IMR-90 (cell line): ENCODE results near the gene SUN1. TPM values are rescaled to one million over a fixed set of nuclear protein-coding genes. Genes with fewer than 3 reads are reported as not detected.
A peak's percentile ranks its signal among the peaks of the same experiment; 100 is the strongest.

Experiments
- ATAC-seq: fragments of 200-7000 bp; cut with Tn5 transposase; 2 replicates; pipeline ENCODE4 v1.9.1; 2020; ENCODE audit warnings: low read depth, mild to moderate bottlenecking, moderate library complexity
- BruUV-seq: library from RNA; stranded (reverse); fragments of 400-500 nt; replicated peaks from 2 replicates; lab custom pipeline; 2021; lab: Mats Ljungman, UMichigan
- CTCF ChIA-PET: fragments of 300-600 bp; formaldehyde crosslinking; extraction: SDS; loops from one replicate; lab custom pipeline; 2021; ENCODE audit warnings: antibody characterized with exemption; lab: Yijun Ruan, JAX
- POLR2A ChIA-PET: fragments of 300-600 bp; sonication (Branson Sonifier 250); formaldehyde crosslinking; loops from one replicate; lab custom pipeline; 2022; ENCODE audit warnings: antibody characterized with exemption; ENCODE audit not compliant: unreplicated experiment; lab: Charles Lee
- DNase-seq: peaks from one replicate; pipeline ENCODE4 v3.0.0; 2013
- H2AFZ ChIP-seq: replicated peaks from 2 replicates; pipeline ENCODE3; 2013; ENCODE audit warnings: low read length, mild to moderate bottlenecking; ENCODE audit not compliant: poor library complexity
- H2AK5ac ChIP-seq: 2 replicates; pipeline ENCODE4 v1.6.1; 2013; ENCODE audit warnings: low read depth, low read length, inconsistent platforms
- H2AK9ac ChIP-seq: replicated peaks from 2 replicates; pipeline ENCODE3; 2013; ENCODE audit warnings: mild to moderate bottlenecking, low read depth, low read length, moderate library complexity; ENCODE audit not compliant: poor library complexity
- H2BK120ac ChIP-seq: 2 replicates; pipeline ENCODE4 v1.6.1; 2013; ENCODE audit warnings: low read depth, low read length, inconsistent platforms
- H2BK15ac ChIP-seq: 3 replicates; pipeline ENCODE4 v1.6.1; 2013; ENCODE audit warnings: low read depth, low read length, inconsistent platforms
- H2BK20ac ChIP-seq: 2 replicates; pipeline ENCODE4 v1.6.1; 2013; ENCODE audit warnings: low read depth, mild to moderate bottlenecking, inconsistent platforms, low read length, moderate library complexity
- H2BK5ac ChIP-seq: 2 replicates; pipeline ENCODE4 v1.6.1; 2013; ENCODE audit warnings: mild to moderate bottlenecking, low read depth, low read length, inconsistent platforms; ENCODE audit not compliant: poor library complexity, severe bottlenecking
- H3K14ac ChIP-seq: replicated peaks from 2 replicates; pipeline ENCODE4 v1.6.1; 2013; ENCODE audit warnings: low read depth, low read length, inconsistent platforms
- H3K18ac ChIP-seq: 2 replicates; pipeline ENCODE4 v1.6.1; 2013; ENCODE audit warnings: low read depth, low read length, control low read depth
- H3K23ac ChIP-seq: 2 replicates; pipeline ENCODE4 v1.6.1; 2013; ENCODE audit warnings: low read depth, low read length, inconsistent platforms
- H3K27ac ChIP-seq: 2 replicates; pipeline ENCODE4 v1.5.1; 2013; ENCODE audit warnings: mild to moderate bottlenecking, control low read depth, low read length; ENCODE audit not compliant: insufficient read depth
- H3K27me3 ChIP-seq: 2 replicates; pipeline ENCODE4 v1.6.1; 2013; ENCODE audit warnings: low read length; ENCODE audit not compliant: control insufficient read depth, insufficient read depth
- H3K36me3 ChIP-seq: 2 replicates; pipeline ENCODE4 v1.6.1; 2013; ENCODE audit warnings: low read length, mixed read lengths; ENCODE audit not compliant: control insufficient read depth, insufficient read depth
- H3K4ac ChIP-seq: 2 replicates; pipeline ENCODE4 v1.6.1; 2013; ENCODE audit warnings: low read depth, low read length, inconsistent platforms
- H3K4me1 ChIP-seq: 2 replicates; pipeline ENCODE4 v1.6.1; 2013; ENCODE audit warnings: low read length, mixed read lengths; ENCODE audit not compliant: control insufficient read depth, insufficient read depth
- H3K4me2 ChIP-seq: 2 replicates; pipeline ENCODE4 v1.6.1; 2013; ENCODE audit warnings: low read depth, mild to moderate bottlenecking, control low read depth, low read length, moderate library complexity
- H3K4me3 ChIP-seq: 2 replicates; pipeline ENCODE4 v1.5.1; 2013; ENCODE audit warnings: low read depth, mild to moderate bottlenecking, control low read depth, low read length, moderate library complexity; ENCODE audit not compliant: insufficient read depth
- H3K56ac ChIP-seq: 2 replicates; pipeline ENCODE4 v1.6.1; 2013; ENCODE audit warnings: low read length, inconsistent platforms; ENCODE audit not compliant: insufficient read depth; ENCODE audit errors: extremely low read depth
- H3K79me1 ChIP-seq, 2 experiments: 2 replicates each; pipeline ENCODE4 v1.6.1; 2013; ENCODE audit warnings: low read length in 2 of 2, inconsistent platforms in 1 of 2, low read depth in 1 of 2
- H3K9ac ChIP-seq: 2 replicates; pipeline ENCODE4 v1.6.1; 2013; ENCODE audit warnings: low read depth, low read length, control low read depth
- H3K9me1 ChIP-seq: 2 replicates; pipeline ENCODE4 v1.6.1; 2013; ENCODE audit warnings: low read length, inconsistent platforms; ENCODE audit not compliant: insufficient read depth
- H3K9me3 ChIP-seq: 2 replicates; pipeline ENCODE4 v1.6.1; 2013; ENCODE audit warnings: low read length; ENCODE audit not compliant: control insufficient read depth, insufficient read depth
- H4K20me1 ChIP-seq: 2 replicates; pipeline ENCODE4 v1.6.1; 2013; ENCODE audit warnings: low read length, inconsistent platforms; ENCODE audit not compliant: insufficient read depth
- H4K5ac ChIP-seq: 2 replicates; pipeline ENCODE4 v1.6.1; 2013; ENCODE audit warnings: mild to moderate bottlenecking, low read depth, low read length, control low read depth
- H4K8ac ChIP-seq, 2 experiments: 2 replicates each; pipeline ENCODE4 v1.6.1; 2013; ENCODE audit warnings: low read depth in 2 of 2, low read length in 2 of 2, control low read depth in 1 of 2, inconsistent platforms in 1 of 2
- H4K91ac ChIP-seq: 2 replicates; pipeline ENCODE4 v1.6.1; 2013; ENCODE audit warnings: low read depth, low read length, inconsistent platforms; ENCODE audit not compliant: insufficient read depth
- BHLHE40 ChIP-seq: fragments of 150-350 bp; IDR thresholded peaks from 2 replicates; pipeline ENCODE4 v1.6.1; 2016; ENCODE audit warnings: mild to moderate bottlenecking, low read depth, low read length
- CEBPB ChIP-seq: IDR thresholded peaks from 2 replicates; pipeline ENCODE4 v1.6.1; 2012; ENCODE audit warnings: low read depth, low read length, improper control_type of control experiment
- CHD1 ChIP-seq: IDR thresholded peaks from 2 replicates; pipeline ENCODE4 v1.6.1; 2012; ENCODE audit warnings: low read depth, low read length, improper control_type of control experiment
- FOS ChIP-seq: fragments of 150-350 bp; IDR thresholded peaks from 2 replicates; pipeline ENCODE4 v1.6.1; 2016; ENCODE audit warnings: low read depth, low read length
- MAFK ChIP-seq: IDR thresholded peaks from 2 replicates; pipeline ENCODE4 v1.6.1; 2012; ENCODE audit warnings: low read depth, low read length, improper control_type of control experiment
- MAZ ChIP-seq: IDR thresholded peaks from 2 replicates; pipeline ENCODE4 v1.6.1; 2012; ENCODE audit warnings: low read depth, mild to moderate bottlenecking, low read length, improper control_type of control experiment, moderate library complexity, borderline replicate concordance
- MXI1 ChIP-seq: IDR thresholded peaks from 2 replicates; pipeline ENCODE4 v1.6.1; 2012; ENCODE audit warnings: low read depth, mild to moderate bottlenecking, low read length, moderate library complexity, borderline replicate concordance
- NFE2L2 ChIP-seq: fragments of 150-350 bp; IDR thresholded peaks from 2 replicates; pipeline ENCODE4 v1.6.1; 2016; ENCODE audit warnings: low read depth, mild to moderate bottlenecking, low read length
- POLR2A ChIP-seq: IDR thresholded peaks from 2 replicates; pipeline ENCODE4 v1.6.1; 2012; ENCODE audit warnings: mild to moderate bottlenecking, low read depth, low read length
- RAD21 ChIP-seq: IDR thresholded peaks from 2 replicates; pipeline ENCODE4 v1.6.1; 2012; ENCODE audit warnings: low read length, improper control_type of control experiment
- RCOR1 ChIP-seq: IDR thresholded peaks from 2 replicates; pipeline ENCODE4 v1.6.1; 2012; ENCODE audit warnings: mild to moderate bottlenecking, low read length, improper control_type of control experiment; ENCODE audit not compliant: insufficient replicate concordance
- RFX5 ChIP-seq: IDR thresholded peaks from 2 replicates; pipeline ENCODE4 v1.8.0; 2012; ENCODE audit warnings: low read depth, mild to moderate bottlenecking, low read length, moderate library complexity
- SMC3 ChIP-seq: fragments of 150-350 bp; IDR thresholded peaks from 2 replicates; pipeline ENCODE4 v1.6.1; 2016; ENCODE audit warnings: low read depth, mild to moderate bottlenecking, antibody characterized with exemption, low read length, moderate library complexity
- USF2 ChIP-seq: fragments of 150-350 bp; IDR thresholded peaks from 2 replicates; pipeline ENCODE4 v1.6.1; 2017; ENCODE audit warnings: mild to moderate bottlenecking, antibody characterized with exemption, low read length, low read depth
- WGBS, 2 experiments: methylation state at CpG; one replicate each; pipeline versions ENCODE4 v1.1.5 to v1.1.7; 2013; ENCODE audit warnings: missing lambda C conversion rate in 2 of 2; ENCODE audit not compliant: insufficient read length in 1 of 2; ENCODE audit errors: extremely low coverage in 2 of 2; 5-methylcytosine and 5-hydroxymethylcytosine counted together
- dilution Hi-C: fragments of 300-500 bp; cut with HindIII; formaldehyde crosslinking; loops from one replicate; pipeline ENCODE4 v1.14.3; 2018; ENCODE audit warnings: low sequenced_read_pairs; ENCODE audit not compliant: unreplicated experiment
- in situ Hi-C: fragments of 300-500 bp; cut with MboI; formaldehyde crosslinking; loops from 3 replicates; pipeline ENCODE4 v1.14.3; 2019; ENCODE audit warnings: low sequenced_read_pairs, inconsistent platforms, mixed read lengths
- intact Hi-C: fragments of 100-400 bp; cut with micrococcal nuclease; formaldehyde crosslinking; loops from 2 replicates; pipeline ENCODE4 v1.10.0; 2022
- polyA plus RNA-seq, 3 experiments: library from polyadenylated mRNA; depleted of rRNA; stranded (reverse); fragments of >200 nt; gene quantifications; 2 replicates each; pipeline ENCODE4 v1.2.3, GENCODE V29; 2012; ENCODE audit warnings: low replicate concordance in 1 of 3
- total RNA-seq: library from RNA; depleted of rRNA; stranded (reverse); fragments of >200 nt; gene quantifications from 2 replicates; pipeline ENCODE4 v1.2.3, GENCODE V29; 2012
- TF ChIP-seq, protein P1 (sequence below): conservative IDR thresholded peaks from 2 replicates; pipeline ENCODE4 v1.5.1; 2012; ENCODE audit warnings: mild to moderate bottlenecking, low read depth, low read length, improper control_type of control experiment
- TF ChIP-seq, protein P2 (sequence below): fragments of 150-350 bp; IDR thresholded peaks from 2 replicates; pipeline ENCODE4 v1.6.1; 2016; ENCODE audit warnings: low read depth, mild to moderate bottlenecking, low read length, moderate library complexity, borderline replicate concordance

The SUN1 gene
- total and polyA plus RNA-seq, 2 of the 4 experiments (the other 2 are of a cell fraction), result 113 to 239 TPM

- Histone ChIP-seq H2BK120ac (no peak overlapping the region), H3K9me3 (no peaks in the 10 kb centered on the region), H3K56ac (no peak overlapping the region), H2AK9ac (no peak overlapping the region), H3K4ac (no peak overlapping the region), H3K4me2 (no peak overlapping the region), H2BK15ac (no peak overlapping the region), H2BK5ac (no peak overlapping the region), H2AFZ (no peak overlapping the region), H2AK5ac (no peak overlapping the region), H3K23ac (no peak overlapping the region), H3K14ac (no peak overlapping the region), H3K4me3 (no peak overlapping the region), H3K79me1 (peaks cover 2 to 11% of the 10 kb centered on the region in 2 experiments; a peak in 2 of 4 replicates), H3K18ac (no peak overlapping the region), H2BK20ac (no peak overlapping the region), H3K27me3 (no peaks in the 10 kb centered on the region), H3K36me3 (peaks cover 79% of the 10 kb centered on the region), H3K9ac (no peak overlapping the region), H4K8ac (no peak overlapping the region), H4K5ac (no peak overlapping the region), H4K91ac (no peak overlapping the region), H3K27ac (no peak overlapping the region), H4K20me1 (no peaks in the 10 kb centered on the region; the same call in 1 of the 2 replicates), H3K4me1 (no peaks in the 10 kb centered on the region), H3K9me1 (no peaks in the 10 kb centered on the region)
- POLR2A ChIA-PET, result no interaction called here
- DNase-seq, result peak; percentile 36
- 86% methylated on average over 5 of the region's 9 CpGs; no CpG with 5 or more reads in 1 of the 2 experiments for WGBS, 2 experiments
- in situ Hi-C loops (no loop called here), dilution Hi-C loops (no loop called here), intact Hi-C loops (no loop called here)
- no peak for ATAC-seq
- CTCF ChIA-PET, result interaction anchor here (1.8 kb wide), 1 partner anchor 10 kb away, joined by 4 read pairs; no protein-coding TSS in a partner anchor
- BruUV-seq, result no TSS peak
- no peak for TF ChIP-seq MAZ
- no peak for TF ChIP-seq MXI1
- no peak for TF ChIP-seq BHLHE40
- TF ChIP-seq POLR2A, result no peak
- TF ChIP-seq, protein P1, sequence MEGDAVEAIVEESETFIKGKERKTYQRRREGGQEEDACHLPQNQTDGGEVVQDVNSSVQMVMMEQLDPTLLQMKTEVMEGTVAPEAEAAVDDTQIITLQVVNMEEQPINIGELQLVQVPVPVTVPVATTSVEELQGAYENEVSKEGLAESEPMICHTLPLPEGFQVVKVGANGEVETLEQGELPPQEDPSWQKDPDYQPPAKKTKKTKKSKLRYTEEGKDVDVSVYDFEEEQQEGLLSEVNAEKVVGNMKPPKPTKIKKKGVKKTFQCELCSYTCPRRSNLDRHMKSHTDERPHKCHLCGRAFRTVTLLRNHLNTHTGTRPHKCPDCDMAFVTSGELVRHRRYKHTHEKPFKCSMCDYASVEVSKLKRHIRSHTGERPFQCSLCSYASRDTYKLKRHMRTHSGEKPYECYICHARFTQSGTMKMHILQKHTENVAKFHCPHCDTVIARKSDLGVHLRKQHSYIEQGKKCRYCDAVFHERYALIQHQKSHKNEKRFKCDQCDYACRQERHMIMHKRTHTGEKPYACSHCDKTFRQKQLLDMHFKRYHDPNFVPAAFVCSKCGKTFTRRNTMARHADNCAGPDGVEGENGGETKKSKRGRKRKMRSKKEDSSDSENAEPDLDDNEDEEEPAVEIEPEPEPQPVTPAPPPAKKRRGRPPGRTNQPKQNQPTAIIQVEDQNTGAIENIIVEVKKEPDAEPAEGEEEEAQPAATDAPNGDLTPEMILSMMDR, result no peak
- TF ChIP-seq MAFK, result no peak
- no peak for TF ChIP-seq SMC3
- TF ChIP-seq USF2, result no peak
- no peak for TF ChIP-seq RFX5
- TF ChIP-seq RCOR1, result no peak
- no peak for TF ChIP-seq RAD21
- no peak for TF ChIP-seq NFE2L2
- TF ChIP-seq, protein P2, sequence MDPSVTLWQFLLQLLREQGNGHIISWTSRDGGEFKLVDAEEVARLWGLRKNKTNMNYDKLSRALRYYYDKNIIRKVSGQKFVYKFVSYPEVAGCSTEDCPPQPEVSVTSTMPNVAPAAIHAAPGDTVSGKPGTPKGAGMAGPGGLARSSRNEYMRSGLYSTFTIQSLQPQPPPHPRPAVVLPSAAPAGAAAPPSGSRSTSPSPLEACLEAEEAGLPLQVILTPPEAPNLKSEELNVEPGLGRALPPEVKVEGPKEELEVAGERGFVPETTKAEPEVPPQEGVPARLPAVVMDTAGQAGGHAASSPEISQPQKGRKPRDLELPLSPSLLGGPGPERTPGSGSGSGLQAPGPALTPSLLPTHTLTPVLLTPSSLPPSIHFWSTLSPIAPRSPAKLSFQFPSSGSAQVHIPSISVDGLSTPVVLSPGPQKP, result no peak
- TF ChIP-seq FOS, result no peak
- TF ChIP-seq CHD1, result no peak
- no peak for TF ChIP-seq CEBPB
These were observed 25.4 kb downstream of the SUN1 start for GRCh38 chr7:857661-858060.
